NCI-H1417 treated with DMSO at 0.1 percent for 48 hours (cell line): ENCODE measurements around the gene TEAD3.

Experiments used
- DNase-seq: peaks from one replicate; lab custom pipeline; 2025; lab: John Stamatoyannopoulos, UW

Gene TEAD3

DNA sequence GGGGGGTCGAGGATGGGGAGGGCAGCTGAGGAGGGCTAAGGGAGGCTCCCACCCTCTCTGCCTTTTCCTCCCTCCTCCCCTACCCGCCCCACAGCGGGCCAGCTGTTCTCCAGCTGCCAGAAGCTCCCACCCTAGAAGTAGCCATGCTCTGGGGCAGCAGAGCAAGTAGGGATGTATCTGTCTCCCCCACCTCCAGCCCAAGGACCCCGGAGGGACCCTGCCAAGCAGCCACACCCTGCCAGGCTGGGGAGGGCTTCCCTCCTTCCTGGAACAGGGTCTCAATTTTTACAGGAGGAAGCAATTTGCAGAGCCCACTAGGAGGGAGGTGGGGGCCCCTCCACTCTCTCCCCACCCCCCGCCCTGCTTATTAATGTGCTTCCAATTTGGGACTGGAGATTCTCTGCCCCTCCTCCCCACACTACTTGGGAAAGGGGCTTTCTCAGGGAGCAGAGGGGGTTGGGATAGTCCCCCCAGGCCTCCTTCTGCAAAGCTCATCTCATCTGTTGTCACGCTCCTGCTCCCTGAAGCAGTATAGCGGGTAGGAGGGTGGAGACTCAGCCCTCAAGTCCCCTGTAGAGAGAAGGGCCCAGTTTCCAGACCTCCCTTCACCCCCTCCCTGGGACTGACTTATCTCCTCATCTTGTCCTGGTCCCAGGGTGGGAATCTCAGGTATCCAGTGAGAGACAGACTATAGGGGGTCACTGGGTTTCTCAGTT, 4.5 kb downstream of the TEAD3 start:
- DNase-seq: no peak

GRCh38 chr6:35491558-35492257, 5.2 kb downstream of the TEAD3 start:
- no peak for DNase-seq

DNA sequence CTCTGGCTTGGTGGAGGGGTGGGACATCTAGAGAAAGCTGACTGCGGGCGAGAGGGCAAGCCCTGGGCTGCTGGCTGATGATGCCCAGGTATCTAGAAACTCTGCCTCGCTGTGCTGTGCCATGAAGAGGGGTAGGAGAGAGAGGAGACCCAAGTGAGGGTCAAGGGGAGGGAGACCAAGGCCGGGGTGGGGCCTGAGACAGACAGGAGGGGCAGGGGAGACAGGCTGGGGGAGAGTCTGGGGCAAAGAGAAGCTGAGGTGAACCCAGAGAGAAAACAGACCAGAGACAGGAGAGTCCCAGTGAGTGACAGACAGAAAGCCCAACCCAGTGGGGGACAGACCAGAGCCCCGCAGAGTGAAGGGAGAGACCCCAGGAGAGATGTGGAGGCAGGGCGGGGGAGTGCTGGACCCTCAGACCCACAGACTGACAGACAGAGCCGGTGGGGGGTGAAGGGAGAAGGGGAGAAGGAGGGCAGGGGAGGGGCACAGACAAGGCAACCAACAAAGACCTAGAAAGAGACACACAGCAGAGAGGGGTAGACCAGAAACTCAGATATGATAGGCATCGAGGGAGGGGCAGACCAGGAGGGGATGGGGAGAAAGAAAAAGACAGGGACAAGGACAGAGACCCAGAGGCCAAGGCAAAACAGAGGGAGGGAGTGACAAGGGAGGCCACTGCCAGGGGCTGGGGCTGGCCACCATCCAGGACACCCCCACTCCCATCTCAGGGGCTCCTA, 5.9 kb downstream of the TEAD3 start:
- DNase-seq: no peak

DNA sequence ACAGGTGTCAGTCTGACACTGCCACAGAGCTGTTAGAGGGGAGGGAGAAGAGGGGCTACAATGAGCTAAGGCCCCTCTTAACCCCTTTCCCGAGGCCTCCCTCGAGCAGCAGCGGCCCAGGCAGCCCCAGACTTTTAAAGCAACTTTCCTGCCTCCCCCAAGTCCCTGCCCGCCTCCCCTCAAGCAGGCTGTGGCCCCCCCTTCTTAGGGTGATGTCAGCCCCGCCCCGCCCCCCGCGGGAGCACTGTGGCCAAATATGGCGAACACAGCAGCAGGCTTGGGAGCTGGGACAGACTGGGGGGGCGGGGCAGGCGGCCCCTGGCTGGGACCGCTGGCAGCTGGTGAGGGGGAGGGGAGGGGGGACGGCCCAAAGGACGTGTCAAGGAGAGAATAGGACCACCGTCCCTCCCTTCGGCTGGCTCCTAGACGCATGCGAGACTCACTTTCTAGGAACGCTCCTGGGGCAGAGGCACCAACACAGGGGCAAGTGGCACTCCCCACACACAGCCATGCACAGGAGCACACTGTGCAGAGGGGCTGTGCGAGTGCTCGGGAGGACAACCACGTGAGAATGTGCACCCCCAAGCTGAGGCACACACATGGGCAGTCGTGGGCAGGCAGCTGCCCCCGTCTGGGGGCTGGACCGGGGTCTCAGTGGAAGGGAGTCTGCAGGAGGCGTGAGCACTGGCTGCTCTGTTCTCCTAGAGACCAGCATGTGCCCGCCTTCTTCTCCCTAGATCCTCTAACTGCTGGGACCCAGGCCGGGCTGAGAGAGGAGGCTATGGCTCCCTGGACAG, 6.7 kb downstream of the TEAD3 start:
- DNase-seq: no peak

GRCh38 chr6:35489066-35489465, 7.8 kb downstream of the TEAD3 start:
- DNase-seq: no peak

- DNase-seq: no peak
Measured at GRCh38 chr6:35488517-35488862, 8.4 kb downstream of the TEAD3 start.

- no peak for DNase-seq
Measured at GRCh38 chr6:35487658-35488516, 9.0 kb downstream of the TEAD3 start.

DNA sequence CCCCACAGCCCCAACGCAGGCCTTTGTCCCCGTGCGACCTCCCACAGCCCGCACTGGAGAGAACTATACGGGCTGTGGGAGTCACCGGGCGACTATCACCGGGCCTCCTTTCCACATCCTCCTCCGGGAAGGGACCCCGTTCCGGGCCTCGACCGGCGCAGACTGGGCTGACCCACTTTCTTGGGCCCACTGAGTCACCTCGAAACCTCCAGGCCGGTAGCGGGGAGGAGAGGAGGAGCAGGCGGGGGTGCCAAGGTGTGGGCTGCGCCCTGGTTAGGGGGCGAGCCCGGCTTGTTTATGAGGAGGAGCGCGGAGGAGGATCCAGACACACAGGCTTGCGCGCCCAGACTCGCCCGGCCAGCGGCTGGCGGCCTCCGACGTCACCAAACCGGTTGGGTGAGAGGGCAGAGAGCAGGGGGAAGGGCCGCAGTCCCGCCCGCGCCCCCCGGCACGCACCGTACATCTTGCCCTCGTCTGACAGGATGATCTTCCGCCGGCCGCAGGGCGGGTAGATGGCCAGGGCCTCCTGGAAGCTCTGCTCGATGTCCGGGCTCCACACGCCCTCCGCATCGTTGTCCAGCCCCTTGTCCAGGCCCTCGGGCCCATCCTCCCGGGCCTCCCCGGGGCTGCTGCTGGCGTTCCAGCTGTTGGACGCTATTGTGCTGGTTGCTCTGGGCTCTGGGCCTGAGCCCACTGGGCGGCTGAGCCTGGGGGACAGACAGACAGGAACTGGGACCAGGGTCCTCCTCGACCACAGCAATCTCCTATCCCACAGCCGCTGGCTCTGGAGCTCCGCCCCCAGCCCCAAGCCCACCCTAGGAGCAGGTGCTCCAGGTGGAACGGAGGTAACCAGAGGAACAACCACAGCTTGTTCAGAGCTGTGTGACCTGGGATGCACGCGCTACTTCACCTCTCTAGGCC, 10.6 kb downstream of the TEAD3 start:
- DNase-seq: no peak

- DNase-seq: no peak
Measured at GRCh38 chr6:35485402-35485877, 11.4 kb downstream of the TEAD3 start.

DNA sequence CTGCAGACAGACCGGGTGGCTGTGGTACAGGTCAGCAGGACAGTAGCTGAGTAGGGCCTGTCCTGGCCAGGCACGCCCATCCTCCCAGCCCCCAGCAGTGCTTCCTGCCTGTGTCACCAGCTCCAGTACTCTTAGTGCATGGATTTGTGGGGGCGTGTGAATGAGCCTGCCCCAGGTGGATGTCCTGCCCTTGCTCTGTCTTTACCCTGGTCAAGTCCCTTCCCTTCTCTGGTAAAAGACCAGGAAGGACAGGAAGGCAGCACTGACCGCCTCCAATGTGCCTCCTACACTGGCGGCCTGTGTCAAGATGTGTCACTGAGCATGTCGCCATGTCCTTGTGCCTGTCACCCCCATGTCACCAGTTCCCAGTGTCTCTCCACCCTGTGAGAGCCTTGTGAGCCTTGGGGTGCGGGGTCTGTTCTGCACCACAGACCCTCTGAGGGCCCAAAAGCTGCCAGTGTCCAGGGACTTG, 11.9 kb downstream of the TEAD3 start:
- DNase-seq: no peak

GRCh38 chr6:35483893-35484645, 12.8 kb downstream of the TEAD3 start:
- DNase-seq: no peak

DNA sequence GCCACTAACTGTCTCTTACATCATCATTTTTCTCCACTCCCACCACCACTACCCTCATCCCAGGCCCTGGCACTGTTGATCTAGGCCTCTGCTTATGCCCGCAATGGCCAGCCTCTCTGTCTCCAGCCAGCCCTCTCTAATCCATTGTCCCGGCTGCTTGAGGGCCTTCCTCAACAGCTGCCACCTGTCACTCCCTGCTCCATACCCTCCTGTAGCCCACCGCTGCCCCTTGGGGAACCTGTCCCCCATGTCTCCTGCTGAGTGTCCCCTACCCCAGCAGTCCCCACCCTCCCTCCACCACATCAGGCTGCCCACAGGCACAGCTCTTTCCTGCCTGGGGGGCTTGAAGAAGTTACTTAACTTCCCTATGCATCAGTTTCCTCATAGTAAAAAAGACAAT, 13.4 kb downstream of the TEAD3 start:
- no peak for DNase-seq

DNA sequence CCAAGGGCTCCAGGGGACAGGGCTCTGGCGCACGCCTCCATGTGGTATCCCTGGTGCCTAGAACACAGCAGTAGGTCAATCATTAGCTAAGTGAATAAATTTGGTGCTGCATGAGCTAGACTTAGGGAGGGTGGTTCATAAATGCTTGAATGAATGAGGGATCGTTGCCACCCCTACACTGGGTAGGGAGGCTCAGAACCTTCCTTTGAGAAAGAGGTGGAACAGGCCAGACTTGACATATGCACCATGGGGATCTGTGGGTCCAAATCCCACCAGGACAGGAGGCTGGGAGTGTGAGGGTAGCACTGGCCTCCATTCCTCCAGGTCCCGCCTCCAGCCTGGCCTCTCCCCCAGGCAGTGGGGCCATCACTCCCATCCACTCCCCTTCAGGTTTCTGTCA, 13.8 kb downstream of the TEAD3 start:
- no peak for DNase-seq

DNA sequence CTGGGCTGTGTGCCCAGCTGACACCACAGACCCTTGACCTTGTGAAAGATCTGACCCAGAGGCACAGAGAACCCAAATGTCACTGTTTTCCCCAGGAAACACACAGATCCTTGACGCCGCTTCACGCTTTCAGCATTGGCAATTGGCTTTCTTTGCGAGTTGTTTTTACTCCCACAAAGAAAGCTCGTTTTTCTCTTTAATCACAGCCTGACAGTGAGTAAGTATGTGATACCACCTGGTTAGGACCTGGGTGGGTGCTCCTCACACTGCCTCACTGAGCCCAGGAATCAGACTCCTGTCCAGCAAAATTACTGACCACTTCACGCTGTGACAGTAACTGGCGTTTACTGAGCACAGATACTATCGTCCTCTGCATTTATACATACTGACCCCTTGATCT, 15.7 kb downstream of the TEAD3 start:
- no peak for DNase-seq

GRCh38 chr6:35480176-35480575, 16.7 kb downstream of the TEAD3 start:
- no peak for DNase-seq

- DNase-seq: no peak
Measured at GRCh38 chr6:35478259-35478658, 18.6 kb downstream of the TEAD3 start.

- peak; percentile 21 for DNase-seq
Measured at GRCh38 chr6:35477551-35478179, 19.2 kb downstream of the TEAD3 start.

- DNase-seq: no peak
Measured at GRCh38 chr6:35477028-35477427, 19.9 kb downstream of the TEAD3 start.

DNA sequence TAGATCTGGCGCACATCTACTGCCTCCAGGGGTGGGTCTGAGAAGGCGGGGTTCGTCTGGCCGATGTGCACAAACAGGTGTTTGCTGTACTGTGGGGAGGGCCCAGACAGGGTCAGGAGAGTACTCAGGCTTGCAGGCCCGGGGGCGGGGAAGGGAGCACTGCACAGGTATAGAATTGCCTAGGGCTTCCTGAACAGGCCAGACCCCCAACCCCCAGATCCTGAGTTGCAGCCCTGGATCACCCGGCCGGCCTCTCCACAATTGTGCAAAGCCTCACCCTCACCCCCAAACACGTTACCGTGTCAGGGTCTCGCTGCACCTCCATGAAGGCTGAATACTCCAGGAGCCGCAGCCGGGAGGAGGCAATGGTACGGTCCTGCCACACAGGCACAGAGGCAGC, 20.9 kb downstream of the TEAD3 start:
- no peak for DNase-seq
